SH-SY5Y (cell line): ENCODE results near the gene EPC2.

ENCODE experiments used
- GATA2 ChIP-seq: IDR thresholded peaks from 2 replicates; pipeline ENCODE4 v1.6.1; 2011; ENCODE audit warnings: mild to moderate bottlenecking, low read depth, low read length
- GATA3 ChIP-seq: IDR thresholded peaks from 2 replicates; pipeline ENCODE4 v1.6.1; 2011; ENCODE audit warnings: low read depth, mild to moderate bottlenecking, low read length, moderate library complexity

GRCh38 chr2:148642891-148643416, 1.6 kb upstream of the EPC2 start:
- TF ChIP-seq GATA3: no peak
- no peak for TF ChIP-seq GATA2
